Measurements from ENCODE around the gene TIMM22.
"Not testable (repeated sequence)": the region's sequence is repeated elsewhere in the genome, so short reads cannot be mapped to it uniquely, and the experiment has no call there.

The TIMM22 gene

GRCh38 chr17:1042486-1042885 is 45.6 kb downstream of the TIMM22 start:
- no peak for TF ChIP-seq MZF1 (tag by site-specific recombination; IDR thresholded peaks at IDR 0.05; ENCODE audit: borderline replicate concordance)
- peak; percentile 69 for TF ChIP-seq ZNF366 (tag by site-specific recombination; conservative IDR thresholded peaks at IDR 0.05)
- TF ChIP-seq ZNF280D (tag by site-specific recombination; IDR thresholded peaks at IDR 0.05), result no peak
- Histone ChIP-seq H3K4me1 (ENCODE audit: control insufficient read depth, insufficient read depth, low read length) (peaks cover 7% of the 10 kb centered on the region), H3K36me3 (ENCODE audit: control insufficient read depth in 2 of 2, insufficient read depth in 1 of 2, low read length in 2 of 2) (peaks cover 6 to 39% of the 10 kb centered on the region in 2 experiments), H3K4me3 (ENCODE audit: low read depth, low read length) (no peak overlapping the region), H3K9me3 (ENCODE audit: control insufficient read depth, insufficient read depth, low read depth, low read length) (no peaks in the 10 kb centered on the region), H3K27ac (ENCODE audit: extremely low read depth, low read depth, low read length) (no peak overlapping the region)
- CTCF ChIA-PET, result interaction anchor here (0.6 kb wide), 1 partner anchor 85 kb away, joined by 3 read pairs; no protein-coding TSS in a partner anchor
- POLR2A ChIA-PET, result no interaction called here

GRCh38 chr17:1043601-1044251 is 46.8 kb downstream of the TIMM22 start:
- Histone ChIP-seq H3K27ac (ENCODE audit: extremely low read depth, low read depth, low read length) (no peak overlapping the region), H3K4me3 (ENCODE audit: low read depth, low read length) (no peak overlapping the region), H3K9me3 (ENCODE audit: control insufficient read depth, insufficient read depth, low read depth, low read length) (no peaks in the 10 kb centered on the region), H3K4me1 (ENCODE audit: control insufficient read depth, insufficient read depth, low read length) (peaks cover 7% of the 10 kb centered on the region), H3K36me3 (ENCODE audit: control insufficient read depth in 2 of 2, insufficient read depth in 1 of 2, low read length in 2 of 2) (peaks cover 6 to 47% of the 10 kb centered on the region in 2 experiments)
- ChIA-PET POLR2A (no interaction called here), CTCF (interaction anchor here (0.5 to 2.4 kb wide), 5 partner anchors 13 to 526 kb away, joined by 3 to 11 read pairs (median 5); no protein-coding TSS in a partner anchor)
- peak; percentile 85 for TF ChIP-seq OSR2 (tag by site-specific recombination; IDR thresholded peaks at IDR 0.05)
- TF ChIP-seq ZNF571 (tag by site-specific recombination; IDR thresholded peaks at IDR 0.05), result no peak
- peak; percentile 75; the same call in 1 of the 2 replicates for TF ChIP-seq ZNF610 (tag by site-specific recombination; IDR thresholded peaks at IDR 0.05; ENCODE audit: borderline replicate concordance)
- peak; percentile 67 for TF ChIP-seq ZNF423 (tag by site-specific recombination; IDR thresholded peaks at IDR 0.05)
- TF ChIP-seq SCRT2 (tag by site-specific recombination; IDR thresholded peaks at IDR 0.05), result no peak
- no peak for TF ChIP-seq ZNF629 (tag by site-specific recombination; IDR thresholded peaks at IDR 0.05)
- TF ChIP-seq IKZF3 (tag by site-specific recombination; IDR thresholded peaks at IDR 0.05), result 0 out of 2 replicates have a peak, but pooled peaks have one; percentile 17
- no peak for TF ChIP-seq ZNF114 (tag by site-specific recombination; IDR thresholded peaks at IDR 0.05)
- TF ChIP-seq ZNF155 (tag by site-specific recombination; IDR thresholded peaks at IDR 0.05), result no peak

GRCh38 chr17:1044387-1045009 is 47.6 kb downstream of the TIMM22 start:
- not testable (repeated sequence) for H3K4me3 ChIP-seq (ENCODE audit: low read depth, low read length); H3K4me1 ChIP-seq (ENCODE audit: control insufficient read depth, insufficient read depth, low read length); H3K9me3 ChIP-seq (ENCODE audit: control insufficient read depth, insufficient read depth, low read depth, low read length); H3K27ac ChIP-seq (ENCODE audit: extremely low read depth, low read depth, low read length)
- peaks cover 6 to 48% of the 10 kb centered on the region in 2 experiments for H3K36me3 ChIP-seq (ENCODE audit: control insufficient read depth in 2 of 2, insufficient read depth in 1 of 2, low read length in 2 of 2)
- ChIA-PET POLR2A (interaction anchor here (0.5 kb wide), 1 partner anchor 86 kb away, joined by 4 read pairs; no protein-coding TSS in a partner anchor), CTCF (interaction anchor here (0.5 to 2.4 kb wide), 5 partner anchors 12 to 525 kb away, joined by 3 to 11 read pairs (median 5); no protein-coding TSS in a partner anchor)
- peak; percentile 84 for TF ChIP-seq ZNF121 (tag by site-specific recombination; IDR thresholded peaks at IDR 0.05)

GRCh38 chr17:1045456-1045855 is 48.5 kb downstream of the TIMM22 start:
- ChIA-PET CTCF (interaction anchor here (0.7 to 2.4 kb wide), 5 partner anchors 11 to 981 kb away, joined by 3 to 11 read pairs (median 3); no protein-coding TSS in a partner anchor), POLR2A (no interaction called here)
- Histone ChIP-seq H3K4me3 (ENCODE audit: low read depth, low read length) (no peak overlapping the region), H3K27ac (ENCODE audit: extremely low read depth, low read depth, low read length) (no peak overlapping the region), H3K9me3 (ENCODE audit: control insufficient read depth, insufficient read depth, low read depth, low read length) (no peaks in the 10 kb centered on the region), H3K4me1 (ENCODE audit: control insufficient read depth, insufficient read depth, low read length) (peaks cover 7% of the 10 kb centered on the region), H3K36me3 (ENCODE audit: control insufficient read depth in 2 of 2, insufficient read depth in 1 of 2, low read length in 2 of 2) (peaks cover 6 to 54% of the 10 kb centered on the region in 2 experiments)
- no peak for TF ChIP-seq ZNF830 (tag by site-specific recombination; IDR thresholded peaks at IDR 0.05; ENCODE audit: low read depth)
- peak; percentile 77 for TF ChIP-seq ZIC2 (tag by site-specific recombination; IDR thresholded peaks at IDR 0.05)

Measured in HEK293 (cell line).